BLaER1 treated with 17β-estradiol and CSF1 and Interleukin-3, amounts not matched to agents 10 nM and 100 nM (cell line): Measurements from ENCODE around the gene FREM2.

ENCODE experiments used
- H3K27ac ChIP-seq, 11 experiments: shearing (Covaris generic); formaldehyde crosslinking; 2 replicates each; pipeline ENCODE4 v1.8.1; 2022
- H3K27me3 ChIP-seq, 11 experiments: shearing (Covaris generic); formaldehyde crosslinking; 2 replicates each; pipeline ENCODE4 v1.8.1; 2022
- H3K36me3 ChIP-seq, 11 experiments: shearing (Covaris generic); formaldehyde crosslinking; 2 replicates each; pipeline ENCODE4 v1.8.1; 2022
- H3K4me1 ChIP-seq, 10 experiments: shearing (Covaris generic); formaldehyde crosslinking; 2 replicates each; pipeline ENCODE4 v1.8.1; 2022
- H3K4me2 ChIP-seq, 11 experiments: shearing (Covaris generic); formaldehyde crosslinking; 2 replicates each; pipeline ENCODE4 v1.8.1; 2022
- H3K4me3 ChIP-seq, 10 experiments: shearing (Covaris generic); formaldehyde crosslinking; 2 replicates each; pipeline ENCODE4 v1.8.1; 2022
- H3K9ac ChIP-seq, 11 experiments: shearing (Covaris generic); formaldehyde crosslinking; 2 replicates each; pipeline ENCODE4 v1.8.1; 2022
- H3K9me3 ChIP-seq, 11 experiments: shearing (Covaris generic); formaldehyde crosslinking; replicated peaks in 1 of 11; 2 replicates each; pipeline ENCODE4 v1.8.1; 2022
- H4K20me1 ChIP-seq, 11 experiments: shearing (Covaris generic); formaldehyde crosslinking; 2 replicates each; pipeline ENCODE4 v1.8.1; 2022
- Cebpa-rat ChIP-seq, 11 experiments: shearing (Covaris generic); IDR thresholded peaks; 2 replicates each; pipeline ENCODE4 v1.8.1; 2022

FREM2 gene, protein sequence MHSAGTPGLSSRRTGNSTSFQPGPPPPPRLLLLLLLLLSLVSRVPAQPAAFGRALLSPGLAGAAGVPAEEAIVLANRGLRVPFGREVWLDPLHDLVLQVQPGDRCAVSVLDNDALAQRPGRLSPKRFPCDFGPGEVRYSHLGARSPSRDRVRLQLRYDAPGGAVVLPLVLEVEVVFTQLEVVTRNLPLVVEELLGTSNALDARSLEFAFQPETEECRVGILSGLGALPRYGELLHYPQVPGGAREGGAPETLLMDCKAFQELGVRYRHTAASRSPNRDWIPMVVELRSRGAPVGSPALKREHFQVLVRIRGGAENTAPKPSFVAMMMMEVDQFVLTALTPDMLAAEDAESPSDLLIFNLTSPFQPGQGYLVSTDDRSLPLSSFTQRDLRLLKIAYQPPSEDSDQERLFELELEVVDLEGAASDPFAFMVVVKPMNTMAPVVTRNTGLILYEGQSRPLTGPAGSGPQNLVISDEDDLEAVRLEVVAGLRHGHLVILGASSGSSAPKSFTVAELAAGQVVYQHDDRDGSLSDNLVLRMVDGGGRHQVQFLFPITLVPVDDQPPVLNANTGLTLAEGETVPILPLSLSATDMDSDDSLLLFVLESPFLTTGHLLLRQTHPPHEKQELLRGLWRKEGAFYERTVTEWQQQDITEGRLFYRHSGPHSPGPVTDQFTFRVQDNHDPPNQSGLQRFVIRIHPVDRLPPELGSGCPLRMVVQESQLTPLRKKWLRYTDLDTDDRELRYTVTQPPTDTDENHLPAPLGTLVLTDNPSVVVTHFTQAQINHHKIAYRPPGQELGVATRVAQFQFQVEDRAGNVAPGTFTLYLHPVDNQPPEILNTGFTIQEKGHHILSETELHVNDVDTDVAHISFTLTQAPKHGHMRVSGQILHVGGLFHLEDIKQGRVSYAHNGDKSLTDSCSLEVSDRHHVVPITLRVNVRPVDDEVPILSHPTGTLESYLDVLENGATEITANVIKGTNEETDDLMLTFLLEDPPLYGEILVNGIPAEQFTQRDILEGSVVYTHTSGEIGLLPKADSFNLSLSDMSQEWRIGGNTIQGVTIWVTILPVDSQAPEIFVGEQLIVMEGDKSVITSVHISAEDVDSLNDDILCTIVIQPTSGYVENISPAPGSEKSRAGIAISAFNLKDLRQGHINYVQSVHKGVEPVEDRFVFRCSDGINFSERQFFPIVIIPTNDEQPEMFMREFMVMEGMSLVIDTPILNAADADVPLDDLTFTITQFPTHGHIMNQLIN (N-terminal part only)

GRCh38 chr13:38686577-38687245, at the start of gene FREM2:
FREM2 (plus strand) TSS chr13:38687077; CDS start chr13:38687345, 268 bp downstream.
- Histone ChIP-seq H3K27ac (no peak within 1 kb of the TSS), H4K20me1 (no peaks in the 10 kb centered on the region), H3K9ac (no peak within 1 kb of the TSS), H3K9me3 (peaks cover 20 to 38% (median 32%) of the 10 kb centered on the region in 11 experiments), H3K4me2 (no peak within 1 kb of the TSS), H3K27me3 (no peaks in the 10 kb centered on the region), H3K4me1 (no peaks in the 10 kb centered on the region), H3K4me3 (no peak within 1 kb of the TSS), H3K36me3 (no peaks in the 10 kb centered on the region)
- TF ChIP-seq Cebpa-rat (IDR thresholded peaks at IDR 0.05): no peak

DNA sequence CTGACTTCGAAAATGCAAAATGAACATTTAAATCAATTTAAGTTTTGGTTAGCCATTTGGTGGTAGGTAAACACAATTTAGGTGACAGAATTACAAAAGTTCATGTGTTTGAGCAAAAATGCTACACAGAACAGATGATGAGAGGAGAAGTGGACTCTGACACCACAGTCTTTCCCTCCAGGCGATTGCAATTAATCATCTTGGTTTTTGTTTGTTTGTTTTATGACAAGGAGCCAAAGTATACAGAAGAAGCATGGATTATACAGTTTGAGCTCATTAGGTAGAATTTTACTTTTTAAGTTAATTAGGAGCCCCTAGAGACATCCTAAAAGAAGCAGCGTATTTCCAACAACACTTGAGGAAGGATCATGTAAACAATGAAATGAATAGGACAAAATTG, 49.3 kb upstream of the FREM2 start:
- H4K20me1 ChIP-seq: no peaks in the 10 kb centered on the region
- H3K27ac ChIP-seq: no peak overlapping the region
- H3K9ac ChIP-seq: no peak overlapping the region
- no peak overlapping the region for H3K4me2 ChIP-seq
- no peaks in the 10 kb centered on the region for H3K9me3 ChIP-seq
- H3K4me1 ChIP-seq: no peaks in the 10 kb centered on the region
- TF ChIP-seq Cebpa-rat (IDR thresholded peaks at IDR 0.05): no peak
- H3K36me3 ChIP-seq: no peaks in the 10 kb centered on the region
- H3K27me3 ChIP-seq: no peaks in the 10 kb centered on the region
- H3K4me3 ChIP-seq: no peak overlapping the region

GRCh38 chr13:38641164-38641948, 45.5 kb upstream of the FREM2 start:
- Histone ChIP-seq H3K27ac (no peak overlapping the region), H3K4me3 (no peak overlapping the region), H3K27me3 (no peaks in the 10 kb centered on the region), H3K9me3 (no peaks in the 10 kb centered on the region), H3K4me2 (no peak overlapping the region), H3K36me3 (no peaks in the 10 kb centered on the region), H3K9ac (no peak overlapping the region), H4K20me1 (no peaks in the 10 kb centered on the region), H3K4me1 (no peaks in the 10 kb centered on the region)
- TF ChIP-seq Cebpa-rat (IDR thresholded peaks at IDR 0.05): no peak

DNA sequence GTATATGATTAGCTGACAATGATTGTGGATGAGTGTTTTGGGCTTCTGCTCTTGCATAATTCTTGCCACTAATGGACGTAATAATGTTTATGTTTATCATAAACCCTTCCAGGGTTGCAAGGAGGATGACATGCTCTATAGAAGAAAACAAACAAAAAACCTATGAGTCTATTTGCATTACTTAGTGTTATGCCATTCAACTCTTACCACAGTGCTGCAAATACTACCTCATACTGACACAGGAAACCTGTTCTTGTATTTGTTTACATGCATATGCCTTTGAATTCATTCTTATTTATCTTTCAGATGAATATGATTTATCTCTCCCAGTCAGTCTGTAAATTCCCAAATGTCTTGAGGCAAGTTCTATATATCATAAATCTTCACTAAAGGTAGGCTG, 39.6 kb upstream of the FREM2 start:
- H3K27me3 ChIP-seq: no peaks in the 10 kb centered on the region
- H3K4me2 ChIP-seq: no peak overlapping the region
- no peaks in the 10 kb centered on the region for H3K9me3 ChIP-seq
- H3K9ac ChIP-seq: no peak overlapping the region
- no peak overlapping the region for H3K4me3 ChIP-seq
- H3K27ac ChIP-seq: no peak overlapping the region
- no peaks in the 10 kb centered on the region for H3K4me1 ChIP-seq
- H3K36me3 ChIP-seq: no peaks in the 10 kb centered on the region
- H4K20me1 ChIP-seq: no peaks in the 10 kb centered on the region
- no peak for TF ChIP-seq Cebpa-rat (IDR thresholded peaks at IDR 0.05)

DNA sequence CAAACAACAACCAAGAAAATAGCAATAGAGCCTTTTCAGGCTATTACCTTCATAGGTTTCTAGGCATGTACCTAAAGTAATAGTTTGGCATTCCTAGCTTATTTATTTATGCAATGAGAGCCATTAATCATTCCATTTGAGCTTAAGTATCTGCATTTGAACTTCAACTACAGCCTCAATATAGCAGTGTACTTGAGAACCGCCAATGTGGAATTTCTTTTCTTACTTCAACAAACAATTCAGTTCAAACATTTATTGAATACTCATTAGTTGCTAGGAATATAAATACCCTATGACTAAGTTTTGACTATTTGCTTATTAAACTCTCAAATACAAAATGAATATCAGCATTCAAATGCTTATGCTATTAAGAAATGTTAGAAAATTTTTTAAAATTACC, 38.0 kb upstream of the FREM2 start:
- no peak overlapping the region for H3K4me2 ChIP-seq
- no peaks in the 10 kb centered on the region for H4K20me1 ChIP-seq
- no peak overlapping the region for H3K4me3 ChIP-seq
- no peak for TF ChIP-seq Cebpa-rat (IDR thresholded peaks at IDR 0.05)
- H3K4me1 ChIP-seq: no peaks in the 10 kb centered on the region
- H3K27me3 ChIP-seq: no peaks in the 10 kb centered on the region
- no peaks in the 10 kb centered on the region for H3K9me3 ChIP-seq
- H3K9ac ChIP-seq: no peak overlapping the region
- no peak overlapping the region for H3K27ac ChIP-seq
- no peaks in the 10 kb centered on the region for H3K36me3 ChIP-seq

DNA sequence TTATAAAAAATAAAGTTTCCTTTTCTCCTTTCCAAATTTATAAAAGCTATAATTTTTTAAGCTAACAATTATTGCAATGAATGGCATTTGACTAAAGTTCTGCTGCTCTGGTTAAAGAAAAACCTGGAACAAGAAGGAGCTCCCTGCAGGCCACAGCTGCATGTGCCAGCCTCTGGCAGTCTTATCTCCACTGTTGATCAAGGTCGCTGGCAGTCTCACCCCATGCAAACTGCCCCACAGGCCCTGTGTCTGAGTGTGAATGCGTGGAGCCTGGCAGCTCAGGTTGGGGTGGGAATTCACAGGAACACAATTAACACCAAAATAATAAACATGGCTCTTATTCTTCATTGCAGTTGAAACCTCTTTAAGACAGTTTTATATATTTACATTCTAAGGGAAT, 30.2 kb upstream of the FREM2 start:
- no peak overlapping the region for H3K9ac ChIP-seq
- no peaks in the 10 kb centered on the region for H4K20me1 ChIP-seq
- H3K36me3 ChIP-seq: no peaks in the 10 kb centered on the region
- no peak for TF ChIP-seq Cebpa-rat (IDR thresholded peaks at IDR 0.05)
- no peak overlapping the region for H3K4me3 ChIP-seq
- no peaks in the 10 kb centered on the region for H3K9me3 ChIP-seq
- no peaks in the 10 kb centered on the region for H3K4me1 ChIP-seq
- H3K4me2 ChIP-seq: no peak overlapping the region
- no peak overlapping the region for H3K27ac ChIP-seq
- no peaks in the 10 kb centered on the region for H3K27me3 ChIP-seq

DNA sequence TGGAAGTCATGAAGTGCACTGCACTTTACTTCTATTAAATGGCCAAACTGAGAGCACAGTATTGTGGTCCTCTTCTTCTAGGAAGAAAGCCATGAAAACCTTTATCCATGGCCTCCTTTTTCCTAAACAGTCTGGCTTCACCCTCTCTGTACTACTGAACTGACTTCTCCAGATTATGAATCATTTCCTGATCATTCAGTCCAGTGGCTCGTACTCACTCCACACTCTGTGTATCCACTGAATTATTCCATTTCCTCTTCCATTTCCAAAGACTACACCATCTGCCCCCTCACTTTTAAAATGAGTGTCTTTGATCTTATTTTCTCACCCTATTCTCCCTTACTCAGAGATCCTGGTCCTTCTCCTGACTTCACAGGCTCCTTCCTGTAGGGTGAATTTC, 29.7 kb upstream of the FREM2 start:
- 0 out of 22 replicates have a peak overlapping the region, but pooled peaks of 1 of the 11 experiments have one; percentile 7 for H3K4me2 ChIP-seq
- no peak overlapping the region for H3K27ac ChIP-seq
- no peak overlapping the region for H3K4me3 ChIP-seq
- no peak overlapping the region for H3K9ac ChIP-seq
- no peaks in the 10 kb centered on the region for H3K9me3 ChIP-seq
- TF ChIP-seq Cebpa-rat (IDR thresholded peaks at IDR 0.05): no peak
- H3K27me3 ChIP-seq: no peaks in the 10 kb centered on the region
- H3K4me1 ChIP-seq: no peaks in the 10 kb centered on the region
- H4K20me1 ChIP-seq: no peaks in the 10 kb centered on the region
- H3K36me3 ChIP-seq: no peaks in the 10 kb centered on the region

GRCh38 chr13:38658906-38659305, 28.0 kb upstream of the FREM2 start:
- H3K36me3 ChIP-seq: no peaks in the 10 kb centered on the region
- H3K9ac ChIP-seq: no peak overlapping the region
- H3K4me2 ChIP-seq: no peak overlapping the region
- H4K20me1 ChIP-seq: no peaks in the 10 kb centered on the region
- H3K4me3 ChIP-seq: no peak overlapping the region
- H3K9me3 ChIP-seq: no peaks in the 10 kb centered on the region
- H3K27me3 ChIP-seq: no peaks in the 10 kb centered on the region
- no peaks in the 10 kb centered on the region for H3K4me1 ChIP-seq
- TF ChIP-seq Cebpa-rat (IDR thresholded peaks at IDR 0.05): no peak
- no peak overlapping the region for H3K27ac ChIP-seq
